Uterus (tissue), 4 donors: Measurements from ENCODE around the gene ZNF518A. TPM values are rescaled to one million over a fixed set of nuclear protein-coding genes. Genes with fewer than 3 reads are reported as not detected.

Source experiments
- DNase-seq, 2 donors: peaks; one replicate each; pipeline ENCODE4 v3.0.0-alpha.2; 2019 to 2020
- H3K27ac ChIP-seq, 2 donors: fragments of 200-600 bp; sonication (generic); 1 replicate in 1 of 2; 2 replicates in 1 of 2; pipeline ENCODE4 v1.5.1; 2016 to 2018
- H3K27me3 ChIP-seq, 2 donors: fragments of 200-600 bp; sonication (generic); one replicate each; pipeline ENCODE4 v1.5.1; 2018 to 2019; ENCODE audit warnings: control low read depth in 1 of 2
- H3K36me3 ChIP-seq, 2 donors: fragments of 200-600 bp; sonication (generic); one replicate each; pipeline ENCODE4 v1.5.1; 2019; ENCODE audit warnings: control low read depth in 1 of 2
- H3K4me1 ChIP-seq, 2 donors: fragments of 200-600 bp; sonication (generic); one replicate each; pipeline ENCODE4 v1.5.1; 2018 to 2019; ENCODE audit warnings: control low read depth in 1 of 2
- H3K4me3 ChIP-seq, 2 donors: fragments of 200-600 bp; sonication (generic); 1 replicate in 1 of 2; 2 replicates in 1 of 2; pipeline ENCODE4 v1.5.1; 2018 to 2019; ENCODE audit warnings: mild to moderate bottlenecking in 1 of 2
- H3K9me3 ChIP-seq, 2 donors: fragments of 200-600 bp; sonication (generic); one replicate each; pipeline ENCODE4 v1.5.1; 2019; ENCODE audit warnings: control low read depth in 1 of 2
- CTCF ChIP-seq, 4 experiments: fragments of 200-600 bp in 2 of 4; fragments of 450-650 bp in 2 of 4; sonication (generic) in 2 of 4; IDR thresholded peaks; one replicate each; pipeline ENCODE4 v1.5.1; 2016 to 2019; ENCODE audit warnings: antibody characterized with exemption in 4 of 4, mild to moderate bottlenecking in 2 of 4, moderate library complexity in 1 of 4
- POLR2A ChIP-seq, 2 donors: fragments of 450-650 bp; IDR thresholded peaks; one replicate each; pipeline ENCODE4 v1.6.1; 2016; ENCODE audit warnings: antibody characterized with exemption in 2 of 2, mild to moderate bottlenecking in 1 of 2, moderate library complexity in 1 of 2
- intact Hi-C: fragments of 100-400 bp; cut with DNase I; formaldehyde crosslinking; loops from one replicate; pipeline ENCODE4 v1.15.1; 2023; ENCODE audit warnings: low total_unique reads
- total RNA-seq, 4 donors: library from RNA; depleted of rRNA in 3 of 4; stranded (reverse); fragments of >200 nt in 3 of 4; gene quantifications; one replicate each; pipeline versions ENCODE4 v1.1.0 to v1.2.4, GENCODE V29; 2014 to 2023
- donor health status: DM: yes; HTN: yes; CAD: no.

The ZNF518A gene
- total RNA-seq, 4 donors from 2014 or later = 12.4 to 82.3 (median 26.5) TPM

- Histone ChIP-seq H3K9me3 (no peaks in the 10 kb centered on the region), H3K27me3 (peaks cover 10 to 75% of the 10 kb centered on the region in 2 donors), H3K4me3 (no peak overlapping the region), H3K36me3 (no peaks in the 10 kb centered on the region), H3K4me1 (no peaks in the 10 kb centered on the region), H3K27ac (no peak overlapping the region)
- intact Hi-C loops = no loop called here
- DNase-seq = no peak
- TF ChIP-seq CTCF (IDR thresholded peaks at IDR 0.05) = no peak
- no peak for TF ChIP-seq POLR2A (IDR thresholded peaks at IDR 0.05)
These were observed 5.6 kb upstream of the ZNF518A start for GRCh38 chr10:96124230-96125141.

GRCh38 chr10:96125142-96125515, 5.0 kb upstream of the ZNF518A start:
- intact Hi-C loops = no loop called here
- H3K27me3 ChIP-seq = peaks cover 10 to 75% of the 10 kb centered on the region in 2 donors

GRCh38 chr10:96130326-96130995, 364 bp downstream of the ZNF518A start:
- intact Hi-C loops = no loop called here
- Histone ChIP-seq H3K9me3 (no peaks in the 10 kb centered on the region), H3K36me3 (no peaks in the 10 kb centered on the region), H3K27ac (peak overlapping the region; percentile 89 to 90), H3K4me1 (peaks cover 0 to 9% of the 10 kb centered on the region in 2 donors), H3K27me3 (peaks cover 0 to 33% of the 10 kb centered on the region in 2 donors), H3K4me3 (peak overlapping the region; percentile 75 to 76)
- DNase-seq = peak in 1 of 2 donors; percentile 43
- TF ChIP-seq POLR2A (IDR thresholded peaks at IDR 0.05) = no peak
- no peak for TF ChIP-seq CTCF (IDR thresholded peaks at IDR 0.05)

More at GRCh38 chr10:96125142-96125515, 5.0 kb upstream of the ZNF518A start:
- no peak overlapping the region for H3K4me3 ChIP-seq
- H3K27ac ChIP-seq = no peak overlapping the region
- no peaks in the 10 kb centered on the region for H3K4me1 ChIP-seq
- DNase-seq = no peak
- TF ChIP-seq CTCF (IDR thresholded peaks at IDR 0.05) (no peak), POLR2A (IDR thresholded peaks at IDR 0.05) (no peak)
- H3K9me3 ChIP-seq = no peaks in the 10 kb centered on the region
- no peaks in the 10 kb centered on the region for H3K36me3 ChIP-seq

GRCh38 chr10:96131621-96132020, 1.5 kb downstream of the ZNF518A start:
- H3K36me3 ChIP-seq = no peaks in the 10 kb centered on the region
- no peak overlapping the region for H3K27ac ChIP-seq
- no peaks in the 10 kb centered on the region for H3K9me3 ChIP-seq
- TF ChIP-seq POLR2A (IDR thresholded peaks at IDR 0.05) = no peak
- no peak for TF ChIP-seq CTCF (IDR thresholded peaks at IDR 0.05)
- DNase-seq = no peak
- H3K27me3 ChIP-seq = peaks cover 0 to 23% of the 10 kb centered on the region in 2 donors
- H3K4me3 ChIP-seq = no peak overlapping the region
- peaks cover 0 to 9% of the 10 kb centered on the region in 2 donors for H3K4me1 ChIP-seq
- intact Hi-C loops = no loop called here

- Histone ChIP-seq H3K4me1 (peaks cover 0 to 9% of the 10 kb centered on the region in 2 donors), H3K36me3 (no peaks in the 10 kb centered on the region), H3K27me3 (peaks cover 0 to 8% of the 10 kb centered on the region in 2 donors), H3K9me3 (no peaks in the 10 kb centered on the region), H3K27ac (no peak overlapping the region), H3K4me3 (no peak overlapping the region)
- no peak for TF ChIP-seq CTCF (IDR thresholded peaks at IDR 0.05)
- TF ChIP-seq POLR2A (IDR thresholded peaks at IDR 0.05) = no peak
- intact Hi-C loops = no loop called here
- DNase-seq = no peak
These were observed 3.0 kb downstream of the ZNF518A start for GRCh38 chr10:96133135-96133534.
